Measurements from ENCODE around the gene TBC1D30.

DNA sequence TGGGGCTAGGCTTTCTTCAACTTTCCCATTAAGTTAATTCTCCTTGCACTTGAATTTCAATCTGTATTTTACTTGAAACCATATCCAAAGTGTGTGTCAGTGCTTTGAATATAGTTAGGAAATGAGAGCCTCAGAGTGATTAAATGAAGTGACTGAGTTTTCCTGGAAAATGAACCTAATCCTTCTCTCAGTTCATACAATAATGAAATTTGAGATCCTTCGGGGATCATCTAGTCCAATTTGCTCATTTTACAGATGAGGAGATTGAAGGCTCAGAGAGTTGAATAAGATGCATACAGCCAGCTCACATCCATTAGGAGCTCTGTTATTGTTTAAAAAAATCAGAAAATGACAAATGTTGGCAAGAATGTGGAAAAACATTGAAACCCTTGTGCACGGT, 18.3 kb upstream of the TBC1D30 start:
- TF ChIP-seq, protein P1, sequence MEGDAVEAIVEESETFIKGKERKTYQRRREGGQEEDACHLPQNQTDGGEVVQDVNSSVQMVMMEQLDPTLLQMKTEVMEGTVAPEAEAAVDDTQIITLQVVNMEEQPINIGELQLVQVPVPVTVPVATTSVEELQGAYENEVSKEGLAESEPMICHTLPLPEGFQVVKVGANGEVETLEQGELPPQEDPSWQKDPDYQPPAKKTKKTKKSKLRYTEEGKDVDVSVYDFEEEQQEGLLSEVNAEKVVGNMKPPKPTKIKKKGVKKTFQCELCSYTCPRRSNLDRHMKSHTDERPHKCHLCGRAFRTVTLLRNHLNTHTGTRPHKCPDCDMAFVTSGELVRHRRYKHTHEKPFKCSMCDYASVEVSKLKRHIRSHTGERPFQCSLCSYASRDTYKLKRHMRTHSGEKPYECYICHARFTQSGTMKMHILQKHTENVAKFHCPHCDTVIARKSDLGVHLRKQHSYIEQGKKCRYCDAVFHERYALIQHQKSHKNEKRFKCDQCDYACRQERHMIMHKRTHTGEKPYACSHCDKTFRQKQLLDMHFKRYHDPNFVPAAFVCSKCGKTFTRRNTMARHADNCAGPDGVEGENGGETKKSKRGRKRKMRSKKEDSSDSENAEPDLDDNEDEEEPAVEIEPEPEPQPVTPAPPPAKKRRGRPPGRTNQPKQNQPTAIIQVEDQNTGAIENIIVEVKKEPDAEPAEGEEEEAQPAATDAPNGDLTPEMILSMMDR (IDR thresholded peaks at IDR 0.05), result no peak
- no peak for TF ChIP-seq POLR2AphosphoS5 (IDR thresholded peaks at IDR 0.05; ENCODE audit: low read depth, low read length)
- TF ChIP-seq, protein P2, sequence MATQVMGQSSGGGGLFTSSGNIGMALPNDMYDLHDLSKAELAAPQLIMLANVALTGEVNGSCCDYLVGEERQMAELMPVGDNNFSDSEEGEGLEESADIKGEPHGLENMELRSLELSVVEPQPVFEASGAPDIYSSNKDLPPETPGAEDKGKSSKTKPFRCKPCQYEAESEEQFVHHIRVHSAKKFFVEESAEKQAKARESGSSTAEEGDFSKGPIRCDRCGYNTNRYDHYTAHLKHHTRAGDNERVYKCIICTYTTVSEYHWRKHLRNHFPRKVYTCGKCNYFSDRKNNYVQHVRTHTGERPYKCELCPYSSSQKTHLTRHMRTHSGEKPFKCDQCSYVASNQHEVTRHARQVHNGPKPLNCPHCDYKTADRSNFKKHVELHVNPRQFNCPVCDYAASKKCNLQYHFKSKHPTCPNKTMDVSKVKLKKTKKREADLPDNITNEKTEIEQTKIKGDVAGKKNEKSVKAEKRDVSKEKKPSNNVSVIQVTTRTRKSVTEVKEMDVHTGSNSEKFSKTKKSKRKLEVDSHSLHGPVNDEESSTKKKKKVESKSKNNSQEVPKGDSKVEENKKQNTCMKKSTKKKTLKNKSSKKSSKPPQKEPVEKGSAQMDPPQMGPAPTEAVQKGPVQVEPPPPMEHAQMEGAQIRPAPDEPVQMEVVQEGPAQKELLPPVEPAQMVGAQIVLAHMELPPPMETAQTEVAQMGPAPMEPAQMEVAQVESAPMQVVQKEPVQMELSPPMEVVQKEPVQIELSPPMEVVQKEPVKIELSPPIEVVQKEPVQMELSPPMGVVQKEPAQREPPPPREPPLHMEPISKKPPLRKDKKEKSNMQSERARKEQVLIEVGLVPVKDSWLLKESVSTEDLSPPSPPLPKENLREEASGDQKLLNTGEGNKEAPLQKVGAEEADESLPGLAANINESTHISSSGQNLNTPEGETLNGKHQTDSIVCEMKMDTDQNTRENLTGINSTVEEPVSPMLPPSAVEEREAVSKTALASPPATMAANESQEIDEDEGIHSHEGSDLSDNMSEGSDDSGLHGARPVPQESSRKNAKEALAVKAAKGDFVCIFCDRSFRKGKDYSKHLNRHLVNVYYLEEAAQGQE (IDR thresholded peaks at IDR 0.05; ENCODE audit: insufficient read depth in 1 of 2, low read depth in 2 of 2, low read length in 1 of 2), result no peak
- no peak for TF ChIP-seq SIN3A (IDR thresholded peaks at IDR 0.05; ENCODE audit: borderline replicate concordance, insufficient read depth, low read depth, low read length)

Data from Panc1 (cell line).